ENCODE measurements around the gene GNG2.

The GNG2 gene

DNA sequence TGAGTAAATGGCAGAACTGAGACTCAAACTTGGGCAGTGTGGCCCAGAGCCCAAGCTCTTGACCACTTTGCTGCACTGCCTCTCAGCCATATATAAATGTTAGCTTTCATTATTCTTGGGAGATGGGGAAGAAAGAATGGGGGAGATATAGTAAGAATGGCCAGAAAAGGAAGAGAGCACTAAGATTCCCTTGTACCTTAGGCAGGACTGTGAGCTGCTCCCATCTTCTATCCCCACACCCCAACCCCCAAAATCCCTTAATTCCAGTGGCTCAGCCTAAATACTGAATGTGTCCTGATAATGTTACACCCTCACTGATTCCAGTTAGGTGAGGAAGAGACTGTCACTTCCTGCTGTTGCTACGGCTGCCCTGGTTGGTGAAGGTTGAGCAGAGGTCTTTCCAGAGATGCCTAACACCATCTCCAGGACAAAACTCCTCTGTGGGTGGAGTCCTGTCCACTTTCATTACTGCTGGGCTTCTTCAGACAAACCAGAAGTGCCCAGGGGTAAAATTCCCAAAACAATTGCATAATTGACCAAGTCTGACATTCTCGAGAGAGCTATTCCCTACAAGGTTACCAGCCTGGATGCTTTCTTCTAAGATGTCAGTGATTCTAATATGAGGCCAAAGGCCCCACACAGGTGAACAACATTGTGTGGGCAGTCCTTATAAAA is 51.8 kb downstream of the GNG2 start:
- no peak overlapping the region for H3K4me3 ChIP-seq (ENCODE audit: severe bottlenecking)
- no peaks in the 10 kb centered on the region for H3K4me1 ChIP-seq (ENCODE audit: insufficient read depth, poor library complexity, severe bottlenecking)
- H3K27ac ChIP-seq (ENCODE audit: poor library complexity, severe bottlenecking) = no peak overlapping the region
- TF ChIP-seq, protein P1, sequence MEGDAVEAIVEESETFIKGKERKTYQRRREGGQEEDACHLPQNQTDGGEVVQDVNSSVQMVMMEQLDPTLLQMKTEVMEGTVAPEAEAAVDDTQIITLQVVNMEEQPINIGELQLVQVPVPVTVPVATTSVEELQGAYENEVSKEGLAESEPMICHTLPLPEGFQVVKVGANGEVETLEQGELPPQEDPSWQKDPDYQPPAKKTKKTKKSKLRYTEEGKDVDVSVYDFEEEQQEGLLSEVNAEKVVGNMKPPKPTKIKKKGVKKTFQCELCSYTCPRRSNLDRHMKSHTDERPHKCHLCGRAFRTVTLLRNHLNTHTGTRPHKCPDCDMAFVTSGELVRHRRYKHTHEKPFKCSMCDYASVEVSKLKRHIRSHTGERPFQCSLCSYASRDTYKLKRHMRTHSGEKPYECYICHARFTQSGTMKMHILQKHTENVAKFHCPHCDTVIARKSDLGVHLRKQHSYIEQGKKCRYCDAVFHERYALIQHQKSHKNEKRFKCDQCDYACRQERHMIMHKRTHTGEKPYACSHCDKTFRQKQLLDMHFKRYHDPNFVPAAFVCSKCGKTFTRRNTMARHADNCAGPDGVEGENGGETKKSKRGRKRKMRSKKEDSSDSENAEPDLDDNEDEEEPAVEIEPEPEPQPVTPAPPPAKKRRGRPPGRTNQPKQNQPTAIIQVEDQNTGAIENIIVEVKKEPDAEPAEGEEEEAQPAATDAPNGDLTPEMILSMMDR (IDR thresholded peaks at IDR 0.05; ENCODE audit: poor library complexity, severe bottlenecking) = no peak
- no peaks in the 10 kb centered on the region for H3K27me3 ChIP-seq (ENCODE audit: insufficient read depth, poor library complexity, severe bottlenecking)
- DNase-seq (ENCODE audit: low spot score) (no peak), ATAC-seq (ENCODE audit: low read depth) (no peak)
- no peaks in the 10 kb centered on the region for H3K9me3 ChIP-seq (ENCODE audit: severe bottlenecking)
- H3K36me3 ChIP-seq (ENCODE audit: low read depth) = no peaks in the 10 kb centered on the region

DNA sequence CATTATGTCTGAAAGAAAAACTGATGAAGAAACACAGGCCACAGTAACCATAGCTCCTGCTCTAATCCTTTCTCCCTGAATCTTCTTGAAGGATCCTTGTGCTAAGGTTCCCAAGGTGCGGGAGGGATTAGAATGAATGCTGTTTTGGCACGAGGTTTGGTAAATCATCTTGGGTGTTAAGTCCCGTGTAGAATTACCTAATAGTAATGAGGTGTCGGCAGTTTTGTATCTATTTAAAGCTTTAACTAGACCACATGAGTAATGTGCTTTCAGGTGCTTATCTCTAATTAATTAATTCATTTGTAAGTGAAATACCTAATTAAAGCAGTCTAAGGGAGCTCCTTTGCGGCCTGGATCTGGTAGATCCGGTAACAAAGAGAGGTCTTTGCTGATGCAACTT is 53.9 kb downstream of the GNG2 start:
- TF ChIP-seq, protein P1 (IDR thresholded peaks at IDR 0.05; ENCODE audit: poor library complexity, severe bottlenecking) = no peak
- no peaks in the 10 kb centered on the region for H3K9me3 ChIP-seq (ENCODE audit: severe bottlenecking)
- no peaks in the 10 kb centered on the region for H3K4me1 ChIP-seq (ENCODE audit: insufficient read depth, poor library complexity, severe bottlenecking)
- DNase-seq (ENCODE audit: low spot score) (no peak), ATAC-seq (ENCODE audit: low read depth) (no peak)
- no peak overlapping the region for H3K27ac ChIP-seq (ENCODE audit: poor library complexity, severe bottlenecking)
- no peaks in the 10 kb centered on the region for H3K27me3 ChIP-seq (ENCODE audit: insufficient read depth, poor library complexity, severe bottlenecking)
- no peak overlapping the region for H3K4me3 ChIP-seq (ENCODE audit: severe bottlenecking)
- H3K36me3 ChIP-seq (ENCODE audit: low read depth) = no peaks in the 10 kb centered on the region

- Histone ChIP-seq H3K9me3 (ENCODE audit: severe bottlenecking) (no peaks in the 10 kb centered on the region), H3K27ac (ENCODE audit: poor library complexity, severe bottlenecking) (no peak overlapping the region), H3K27me3 (ENCODE audit: insufficient read depth, poor library complexity, severe bottlenecking) (no peaks in the 10 kb centered on the region), H3K4me1 (ENCODE audit: insufficient read depth, poor library complexity, severe bottlenecking) (no peaks in the 10 kb centered on the region), H3K4me3 (ENCODE audit: severe bottlenecking) (no peak overlapping the region), H3K36me3 (ENCODE audit: low read depth) (no peaks in the 10 kb centered on the region)
- TF ChIP-seq, protein P1 (IDR thresholded peaks at IDR 0.05; ENCODE audit: poor library complexity, severe bottlenecking) = no peak
- no peak for DNase-seq (ENCODE audit: low spot score)
- ATAC-seq (ENCODE audit: low read depth) = no peak
Observed at GRCh38 chr14:51917193-51917592, 56.8 kb downstream of the GNG2 start.

DNA sequence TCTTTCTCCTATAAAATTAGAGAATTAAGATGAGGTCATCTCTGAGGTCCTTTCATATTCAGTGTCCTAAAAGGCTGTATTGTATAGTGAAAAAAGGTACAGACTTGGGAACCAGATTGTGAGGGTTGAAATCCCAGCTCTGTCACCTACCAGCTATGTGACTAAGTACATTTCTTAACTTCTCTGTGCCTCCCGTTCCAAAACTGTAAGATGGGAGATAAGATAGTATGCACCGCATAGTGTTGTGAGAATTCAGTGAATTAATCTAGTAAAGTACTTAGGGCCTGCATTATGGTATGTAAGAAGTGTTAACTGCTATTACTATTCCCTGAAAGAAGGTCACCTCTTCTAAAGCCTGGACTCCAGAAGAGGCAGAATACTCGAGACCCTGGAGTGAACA is 60.6 kb downstream of the GNG2 start:
- Histone ChIP-seq H3K4me1 (ENCODE audit: insufficient read depth, poor library complexity, severe bottlenecking) (no peaks in the 10 kb centered on the region), H3K27me3 (ENCODE audit: insufficient read depth, poor library complexity, severe bottlenecking) (no peaks in the 10 kb centered on the region), H3K27ac (ENCODE audit: poor library complexity, severe bottlenecking) (no peak overlapping the region), H3K4me3 (ENCODE audit: severe bottlenecking) (no peak overlapping the region), H3K36me3 (ENCODE audit: low read depth) (no peaks in the 10 kb centered on the region), H3K9me3 (ENCODE audit: severe bottlenecking) (no peaks in the 10 kb centered on the region)
- ATAC-seq (ENCODE audit: low read depth) (no peak), DNase-seq (ENCODE audit: low spot score) (no peak)
- TF ChIP-seq, protein P1 (IDR thresholded peaks at IDR 0.05; ENCODE audit: poor library complexity, severe bottlenecking) = no peak

DNA sequence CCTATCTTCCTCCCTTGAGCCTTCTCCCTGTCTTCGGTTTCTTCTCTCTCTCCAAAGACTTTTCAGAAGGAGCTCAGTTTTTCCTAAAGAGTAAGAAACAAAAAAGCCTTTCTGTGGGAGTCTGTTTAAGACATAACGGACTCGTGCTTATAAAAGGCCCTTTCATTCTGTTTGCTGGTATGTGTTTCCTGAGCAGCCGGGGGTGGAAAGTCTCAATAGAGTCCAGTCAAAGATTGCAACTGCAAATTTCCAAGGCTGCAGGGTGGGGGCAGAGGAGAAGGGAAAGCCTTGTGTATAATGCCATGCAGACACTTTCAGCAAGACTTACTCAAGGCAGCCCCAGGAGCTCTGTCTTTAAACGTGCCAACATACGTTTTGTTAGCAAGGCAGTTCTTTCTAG is 62.2 kb downstream of the GNG2 start:
- no peak for DNase-seq (ENCODE audit: low spot score)
- Histone ChIP-seq H3K4me1 (ENCODE audit: insufficient read depth, poor library complexity, severe bottlenecking) (no peaks in the 10 kb centered on the region), H3K27ac (ENCODE audit: poor library complexity, severe bottlenecking) (no peak overlapping the region), H3K36me3 (ENCODE audit: low read depth) (no peaks in the 10 kb centered on the region), H3K9me3 (ENCODE audit: severe bottlenecking) (no peaks in the 10 kb centered on the region), H3K27me3 (ENCODE audit: insufficient read depth, poor library complexity, severe bottlenecking) (no peaks in the 10 kb centered on the region), H3K4me3 (ENCODE audit: severe bottlenecking) (no peak overlapping the region)
- TF ChIP-seq, protein P1 (IDR thresholded peaks at IDR 0.05; ENCODE audit: poor library complexity, severe bottlenecking) = no peak
- ATAC-seq (ENCODE audit: low read depth) = no peak

All from RWPE2 (cell line).